ENCODE results near the gene FMO5.

- no peak for TF ChIP-seq ZNF274 (IDR thresholded peaks at IDR 0.05; ENCODE audit: low read depth, low read length)
- no peak for TF ChIP-seq YY1 (IDR thresholded peaks at IDR 0.05; ENCODE audit: insufficient read depth, insufficient read length)
- TF ChIP-seq SUZ12 (IDR thresholded peaks at IDR 0.05; ENCODE audit: extremely low read depth, insufficient read depth, insufficient read length), result no peak
Observed at GRCh38 chr1:147169171-147169570, 56.0 kb downstream of the FMO5 start.
